HTERT RPE-1 (cell line): Measurements from ENCODE around the gene PHACTR1.

ENCODE experiments used
- in situ Hi-C: fragments of 300-500 bp; cut with MboI; formaldehyde crosslinking; loops from 4 replicates; pipeline ENCODE4 v1.14.3; 2020; ENCODE audit warnings: low sequenced_read_pairs

The PHACTR1 gene

DNA sequence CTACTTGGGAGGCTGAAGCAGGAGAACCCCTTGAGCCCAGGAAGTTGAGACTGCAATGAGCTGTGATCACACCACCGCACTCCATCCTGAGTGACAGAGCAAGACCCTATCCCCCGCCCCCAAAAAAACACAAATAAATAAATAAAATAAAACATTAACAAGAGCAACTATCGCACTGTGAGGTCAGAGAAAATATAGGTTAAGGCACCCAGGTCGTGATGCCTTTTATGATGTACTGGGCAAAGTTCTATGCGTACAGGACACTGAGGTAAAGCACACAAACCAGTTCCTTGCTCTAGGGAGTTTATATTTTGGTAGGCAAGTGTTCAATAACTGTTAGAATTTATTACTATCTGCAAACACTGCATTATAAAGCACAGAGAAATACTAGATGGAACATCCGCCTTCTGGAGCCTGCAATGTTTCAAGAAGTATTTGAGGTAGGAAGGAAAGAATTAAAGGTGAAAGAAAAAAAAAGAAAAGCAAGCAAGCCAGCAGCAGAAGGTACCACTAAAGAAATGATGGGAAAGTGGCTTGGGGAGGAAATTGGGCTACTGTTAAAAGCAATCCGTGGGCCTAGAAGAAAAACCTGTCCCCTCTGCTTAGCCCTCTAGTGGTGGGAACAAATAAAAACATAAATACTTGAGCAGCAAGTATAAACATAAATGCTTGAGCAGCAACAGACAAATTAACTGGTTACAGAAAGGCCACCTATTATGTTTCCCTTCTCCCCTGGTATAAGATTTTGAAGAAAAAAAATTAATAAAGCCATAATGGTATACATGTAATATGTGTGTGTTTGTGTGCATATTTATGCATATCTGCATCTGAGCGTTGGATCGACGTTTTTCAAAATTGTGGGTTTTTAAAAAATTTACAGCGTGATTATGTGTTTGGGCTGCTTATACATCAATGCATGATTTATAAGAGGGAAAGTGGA lies 128.0 kb downstream of the PHACTR1 start:
- in situ Hi-C loops = no loop called here

DNA sequence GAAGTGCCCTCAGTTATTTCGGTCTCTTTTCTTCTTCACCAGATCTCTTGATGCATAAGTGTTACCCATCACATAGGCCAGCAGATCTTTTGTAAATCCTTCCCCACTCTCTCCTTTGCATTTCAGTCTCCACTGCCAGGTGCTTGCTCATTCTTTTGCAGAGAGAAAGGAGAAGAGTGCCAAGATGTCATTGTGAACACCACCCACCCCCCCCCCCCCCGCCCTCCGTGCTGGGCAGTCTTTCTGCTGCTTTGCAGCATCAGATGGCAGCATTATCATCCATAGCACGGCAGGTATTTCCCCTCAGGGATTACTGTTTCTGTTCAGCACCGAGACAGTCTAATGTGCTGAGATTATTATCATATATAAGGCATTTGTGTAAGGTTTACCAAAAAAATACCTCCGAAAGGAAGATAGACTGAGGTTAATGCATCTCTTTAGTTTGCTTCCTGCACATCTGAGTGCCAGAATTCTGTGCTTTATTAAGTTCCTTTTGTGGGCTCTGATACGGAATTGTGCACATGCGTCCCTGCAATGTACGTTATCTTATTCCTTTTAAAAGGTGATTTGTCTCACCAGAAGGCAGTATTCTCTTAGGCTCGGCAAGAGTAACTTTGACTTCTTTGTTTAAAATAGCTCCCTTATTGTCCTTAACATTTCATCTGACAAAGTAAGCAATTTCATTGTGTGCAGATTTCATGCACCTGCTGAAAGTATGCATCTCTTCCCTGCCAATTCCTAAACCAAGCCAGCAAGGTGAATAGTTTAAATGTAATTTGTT lies 128.8 kb downstream of the PHACTR1 start:
- in situ Hi-C loops = no loop called here

DNA sequence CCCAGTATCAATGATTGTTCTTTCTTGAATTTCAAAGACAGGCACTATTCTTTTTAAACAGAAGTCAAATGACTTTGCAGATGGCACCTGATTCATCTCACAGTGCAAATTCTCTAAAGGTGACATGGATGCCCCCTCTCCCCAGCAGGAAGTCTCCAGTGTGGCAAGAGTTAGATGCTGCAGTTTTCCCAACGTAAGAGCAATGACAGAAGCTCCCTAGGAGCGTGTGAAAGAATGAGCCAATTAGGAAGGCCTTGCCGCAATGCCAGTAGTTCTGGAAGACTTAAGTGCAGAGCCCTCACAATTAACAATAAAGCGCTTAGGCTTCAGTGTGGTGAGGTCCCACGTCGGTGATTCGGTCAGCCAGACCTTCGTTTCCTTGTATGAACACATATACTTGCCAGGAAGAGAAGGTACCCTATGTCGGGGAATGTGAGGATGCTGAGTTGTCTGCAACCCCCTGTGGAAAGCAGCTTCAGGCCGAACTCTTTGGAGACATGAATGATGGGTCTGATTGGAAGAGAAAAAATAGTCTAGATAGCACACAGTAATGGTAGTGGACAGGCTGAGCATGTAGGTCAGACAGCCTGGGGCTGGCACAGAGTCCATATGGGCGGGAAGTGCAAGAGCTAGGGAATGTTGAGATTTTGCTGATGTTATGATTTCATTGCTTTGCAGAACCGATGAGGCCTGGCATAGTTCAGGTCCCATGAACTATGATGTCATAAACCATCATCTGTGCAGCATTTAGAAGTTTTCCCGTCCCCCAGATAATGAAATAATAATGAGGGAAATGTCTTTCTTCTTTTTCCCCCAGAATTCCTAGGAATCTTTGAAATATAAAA lies 132.6 kb downstream of the PHACTR1 start:
- in situ Hi-C loops = no loop called here

DNA sequence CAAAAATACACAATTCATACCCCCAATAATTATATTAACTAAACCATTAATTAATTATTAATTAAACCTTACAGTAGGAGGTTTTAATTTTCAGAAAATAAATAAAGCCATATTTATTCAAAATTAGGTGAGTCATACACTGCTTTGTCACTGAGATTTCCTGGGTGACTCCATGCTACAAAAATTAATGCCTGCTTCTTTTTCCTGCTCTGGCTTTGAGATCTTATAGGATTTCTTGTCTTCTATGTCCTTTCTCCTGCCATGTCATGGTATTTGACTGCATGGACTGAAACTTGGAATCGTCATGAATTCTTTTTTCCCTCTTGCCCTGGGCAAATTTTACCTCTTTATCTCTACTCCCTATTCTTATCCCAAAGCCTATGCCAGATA lies 133.2 kb downstream of the PHACTR1 start:
- in situ Hi-C loops = no loop called here

DNA sequence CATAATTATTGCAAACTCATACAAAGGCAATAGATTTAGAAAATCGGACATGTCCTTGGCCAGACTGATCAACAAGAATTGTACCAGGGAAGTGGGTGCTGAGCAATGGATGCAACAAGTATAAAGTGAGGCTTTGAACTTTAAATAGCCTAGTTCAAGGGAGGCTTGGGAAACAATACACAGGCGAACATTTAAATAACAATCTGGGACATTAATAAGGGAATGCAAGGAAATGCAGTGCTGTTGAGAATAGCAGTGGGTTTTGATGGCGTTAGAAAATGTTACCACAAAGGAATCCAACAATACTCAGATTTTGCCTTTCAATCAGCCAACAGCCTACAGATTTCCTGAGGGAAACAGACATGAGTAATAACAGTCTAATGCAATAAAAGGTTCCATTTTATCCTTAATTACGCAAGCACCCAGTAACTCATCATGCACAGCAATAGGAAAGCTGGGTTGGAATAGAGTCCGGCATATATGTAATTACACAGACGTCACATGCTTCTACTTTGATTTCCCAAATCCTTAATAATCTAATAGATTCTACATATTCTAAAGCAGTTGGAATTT lies 134.6 kb downstream of the PHACTR1 start:
- in situ Hi-C loops = no loop called here

DNA sequence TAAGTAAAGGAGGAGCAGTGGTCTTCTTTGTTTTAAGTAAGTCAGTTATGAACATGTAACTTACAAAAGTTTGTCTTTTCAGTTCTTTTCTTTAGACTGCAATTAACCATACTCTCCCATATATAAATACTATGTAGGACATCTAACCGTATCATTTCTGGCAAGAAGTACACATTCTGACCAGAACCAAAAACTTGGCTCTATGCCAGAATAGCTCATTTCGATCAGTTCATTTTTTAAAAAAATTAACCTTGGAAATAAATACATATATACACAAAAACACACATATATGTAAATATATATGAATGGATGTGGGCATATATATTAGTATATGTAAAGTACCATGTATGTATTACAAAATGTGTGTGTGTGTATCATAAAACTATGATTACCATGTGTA lies 145.0 kb downstream of the PHACTR1 start:
- in situ Hi-C loops = no loop called here

DNA sequence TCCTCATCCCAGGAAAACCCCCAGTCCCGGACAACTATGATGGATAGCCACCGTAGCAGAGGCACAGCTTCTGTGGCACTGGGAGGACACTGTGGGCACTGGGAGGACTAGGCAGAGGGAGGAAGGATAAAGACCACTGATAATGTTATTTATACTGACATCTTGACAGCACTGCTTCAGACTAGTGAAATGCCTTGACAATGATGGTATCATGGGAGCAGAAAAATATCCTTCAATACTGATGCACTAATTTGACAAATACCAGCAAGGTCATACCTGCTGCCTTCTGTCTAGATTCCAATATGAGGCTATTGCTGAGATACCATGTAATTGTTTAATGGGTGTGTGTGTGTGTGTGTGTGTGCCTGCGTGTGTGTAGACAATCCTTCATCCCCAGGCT lies 148.6 kb downstream of the PHACTR1 start:
- in situ Hi-C loops = no loop called here

DNA sequence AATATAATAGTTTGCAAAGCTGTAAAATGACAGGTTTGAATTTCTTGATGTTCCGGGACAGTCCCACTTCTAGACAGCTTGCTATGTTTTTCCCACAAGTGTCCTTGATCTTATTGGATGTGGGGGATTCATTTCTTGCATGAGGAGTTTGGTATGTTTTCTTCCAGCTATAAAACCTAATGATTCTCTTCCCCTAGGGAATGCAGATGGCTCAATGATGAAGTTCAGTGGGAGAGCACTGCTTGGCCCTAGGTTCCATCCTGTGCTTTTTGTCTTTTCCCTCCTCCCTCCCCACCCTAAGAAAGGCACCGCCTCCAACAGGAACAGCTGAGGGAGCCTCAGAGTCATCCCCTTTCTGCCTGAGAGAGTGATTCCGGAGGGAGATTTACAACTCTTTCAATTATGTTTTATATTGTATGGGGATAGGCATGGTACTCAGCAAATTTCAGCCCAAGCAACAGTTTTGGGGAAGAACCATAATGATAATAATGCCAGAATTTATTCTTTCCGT lies 149.2 kb downstream of the PHACTR1 start:
- in situ Hi-C loops = no loop called here

DNA sequence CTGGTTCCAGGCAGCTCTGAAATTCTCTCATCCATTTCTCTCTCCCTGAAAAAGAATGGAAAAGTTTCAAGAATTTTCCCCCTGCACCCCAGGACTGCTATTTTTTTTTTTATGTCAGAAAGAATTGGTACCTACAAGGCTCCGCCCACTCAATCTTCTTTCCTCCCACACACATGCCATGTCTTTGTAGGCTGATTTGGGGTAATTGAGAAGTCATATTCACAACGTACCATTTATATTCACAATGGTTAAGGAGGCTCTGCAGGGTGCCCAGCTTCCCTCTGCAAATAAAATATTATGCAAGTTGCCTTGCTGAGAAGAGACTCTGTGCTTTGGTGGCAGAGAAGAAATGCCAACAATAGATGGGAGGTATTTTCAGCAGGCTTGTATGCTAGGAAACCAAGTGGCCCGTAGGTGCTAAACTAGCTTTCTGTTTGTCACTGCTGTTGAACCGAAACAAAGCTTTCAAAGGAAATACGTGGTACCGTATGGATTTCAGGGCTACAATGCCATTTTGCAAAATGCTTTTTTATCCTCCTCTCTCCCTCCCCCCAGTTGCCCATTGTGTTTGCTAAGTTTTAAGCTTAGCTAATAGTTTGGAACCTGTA lies 150.0 kb downstream of the PHACTR1 start:
- in situ Hi-C loops = no loop called here

DNA sequence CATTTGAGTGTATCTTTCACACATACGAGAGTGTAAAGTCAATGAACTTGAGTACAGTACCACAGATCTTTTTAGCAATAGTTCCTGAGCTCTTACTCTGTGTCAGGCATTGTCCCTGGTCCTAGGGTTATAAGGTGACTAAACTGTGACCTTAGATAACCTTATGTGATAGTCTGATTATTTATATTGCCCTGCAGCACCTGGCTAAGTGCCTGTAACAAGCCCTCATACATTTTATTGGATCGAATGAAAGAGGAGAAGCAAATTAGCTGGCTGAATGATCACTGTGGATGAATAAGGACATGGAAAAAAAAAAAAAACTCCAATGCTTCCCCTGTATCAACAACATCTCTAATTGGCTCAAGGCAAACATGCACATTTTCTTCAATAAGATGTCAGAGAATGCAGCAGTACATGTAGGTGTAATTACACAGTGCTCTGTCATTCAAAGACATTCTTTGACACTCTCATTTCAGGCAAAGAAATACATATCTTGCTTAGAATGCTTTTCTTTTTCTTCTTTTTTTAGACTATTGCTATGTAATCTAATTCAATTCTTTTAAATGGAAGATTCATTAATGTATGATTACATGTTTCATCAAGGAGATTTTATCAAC lies 153.4 kb downstream of the PHACTR1 start:
- in situ Hi-C loops = no loop called here

DNA sequence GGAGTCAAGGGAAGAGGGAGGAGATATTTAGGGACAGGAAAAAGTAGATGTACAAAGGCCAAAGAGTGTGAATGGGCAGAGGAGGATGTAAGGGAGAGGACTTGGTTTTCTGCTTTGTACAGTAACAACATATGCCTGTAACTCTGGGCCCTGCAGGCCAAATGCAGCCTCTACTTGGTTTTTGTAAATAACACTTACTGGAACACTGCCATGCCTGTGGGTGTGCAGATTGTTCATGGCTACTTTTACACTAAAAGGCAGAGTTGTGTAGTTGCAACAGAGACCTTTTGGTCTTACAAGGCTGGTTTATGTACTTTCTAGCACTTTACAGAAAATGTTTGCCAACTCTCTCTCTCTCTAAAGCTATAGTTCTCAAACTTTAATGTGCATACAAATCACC lies 157.1 kb downstream of the PHACTR1 start:
- in situ Hi-C loops = no loop called here

DNA sequence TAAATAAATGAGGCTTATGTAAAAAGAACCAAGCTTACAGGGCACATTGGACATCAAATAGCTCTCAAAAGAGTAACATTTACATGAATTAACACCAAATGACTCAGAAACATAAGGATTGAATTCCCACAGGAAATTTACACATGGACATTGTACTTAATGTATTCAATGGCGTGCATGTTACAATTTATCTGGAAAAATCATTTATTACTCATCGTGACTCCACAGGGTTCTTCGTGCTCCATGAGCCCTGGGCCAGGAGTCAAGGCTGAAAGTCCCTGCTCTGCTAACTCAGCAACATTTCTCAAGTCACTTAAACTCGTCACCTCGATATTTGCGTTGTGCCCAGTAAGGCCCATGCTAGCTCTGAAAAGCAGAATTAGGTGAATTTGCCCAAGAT lies 158.5 kb downstream of the PHACTR1 start:
- in situ Hi-C loops = no loop called here

DNA sequence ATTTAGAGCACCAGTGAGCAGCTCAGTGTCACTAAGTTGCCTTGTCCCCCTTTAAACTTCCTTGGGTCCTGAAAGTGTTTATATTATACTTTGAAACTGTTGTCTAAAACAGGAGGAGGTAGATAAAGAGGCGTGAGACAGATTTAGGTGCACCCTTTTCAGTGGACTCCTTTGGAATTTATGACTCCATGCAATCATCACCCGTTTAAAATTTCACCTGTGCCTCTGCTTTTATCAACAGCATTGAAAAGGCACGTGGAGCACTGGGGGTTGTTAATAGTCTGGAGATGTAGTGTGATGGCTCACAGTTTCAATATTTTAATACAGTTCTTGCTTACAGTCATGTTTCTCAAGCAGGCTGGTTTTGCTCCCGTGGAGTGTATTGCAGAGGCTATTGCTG lies 162.2 kb downstream of the PHACTR1 start:
- in situ Hi-C loops = no loop called here

DNA sequence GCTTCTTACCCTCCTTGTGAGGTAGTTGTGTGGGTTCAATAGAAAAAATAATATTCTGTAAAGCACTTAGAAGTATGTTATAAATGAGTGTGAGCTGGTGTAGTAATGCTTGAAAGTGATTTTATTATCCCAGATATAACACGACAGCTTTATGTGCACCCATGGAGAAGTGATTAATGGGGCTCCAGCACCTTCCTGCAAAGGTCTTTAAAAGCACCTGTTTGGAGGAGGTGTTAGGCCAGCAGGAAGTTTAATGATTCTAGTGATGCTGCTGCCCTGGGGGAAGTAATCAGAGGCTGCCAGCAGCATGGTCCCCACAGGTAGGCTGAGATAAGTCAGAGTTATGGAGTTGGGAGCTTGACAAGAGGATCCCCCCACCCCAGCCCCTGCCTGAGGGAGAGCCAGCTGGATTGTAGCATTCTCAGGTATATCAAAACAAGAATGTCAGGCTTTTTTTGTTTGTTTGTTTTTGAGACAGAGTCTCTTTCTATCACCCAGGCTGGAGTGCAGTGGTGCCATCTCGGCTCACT lies 166.3 kb downstream of the PHACTR1 start:
- in situ Hi-C loops = no loop called here

DNA sequence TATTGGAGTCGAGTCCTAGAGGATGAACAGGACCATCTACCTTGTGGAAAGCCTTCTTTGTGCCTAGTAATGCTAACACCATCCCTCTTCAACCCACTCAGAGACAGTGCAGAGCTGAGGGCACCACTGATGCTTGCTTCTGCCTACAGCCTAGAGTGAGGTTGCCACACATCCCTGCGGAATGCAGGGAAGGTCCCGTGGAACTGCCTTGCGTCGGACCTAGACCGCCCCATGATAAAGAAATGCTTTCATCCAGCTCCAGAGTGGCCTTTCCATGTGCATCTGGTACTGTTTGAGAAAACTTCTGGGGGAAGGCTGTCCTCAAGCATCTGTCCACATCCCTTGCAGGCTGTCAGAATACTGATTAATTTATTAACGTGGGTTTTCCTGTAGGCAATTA lies 168.4 kb downstream of the PHACTR1 start:
- in situ Hi-C loops = no loop called here

DNA sequence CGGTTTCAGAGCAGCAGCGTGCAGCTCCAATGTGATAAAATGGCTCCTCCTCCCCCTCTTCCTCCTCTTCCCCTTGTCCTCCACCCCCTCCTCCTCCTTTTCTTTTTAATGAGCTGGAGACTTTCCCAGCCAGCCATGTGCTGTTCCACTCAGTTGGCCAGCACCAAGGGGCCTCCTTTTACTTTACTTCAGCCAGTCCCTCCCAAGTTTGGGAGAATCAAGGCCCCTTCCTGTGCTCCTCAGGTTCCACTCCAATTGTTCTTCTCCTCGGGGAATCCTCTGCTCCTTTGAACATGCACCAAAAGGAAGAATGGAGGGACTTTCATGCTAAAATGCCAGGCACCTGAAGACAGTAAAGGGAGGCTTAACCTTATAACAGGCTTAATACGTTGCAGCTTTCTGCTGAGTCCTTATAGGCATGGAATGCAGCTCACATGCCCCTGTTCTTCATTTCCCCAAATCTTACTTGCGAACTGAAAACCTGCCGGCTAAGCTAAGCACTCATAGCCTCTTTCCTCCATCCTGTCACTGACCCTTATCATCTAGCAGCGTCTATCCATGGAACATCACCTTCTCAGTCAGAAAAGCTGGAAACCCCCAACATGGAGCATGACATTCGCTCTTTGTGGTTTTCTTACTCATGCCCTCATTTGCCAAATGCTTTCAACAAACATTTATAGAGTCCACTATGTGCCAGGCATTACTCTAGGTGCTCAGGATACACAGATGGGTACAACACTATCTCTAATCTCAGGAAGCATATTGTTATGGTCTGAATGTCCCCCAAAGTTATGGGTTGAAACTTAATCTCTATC lies 170.6 kb downstream of the PHACTR1 start:
- in situ Hi-C loops = no loop called here

DNA sequence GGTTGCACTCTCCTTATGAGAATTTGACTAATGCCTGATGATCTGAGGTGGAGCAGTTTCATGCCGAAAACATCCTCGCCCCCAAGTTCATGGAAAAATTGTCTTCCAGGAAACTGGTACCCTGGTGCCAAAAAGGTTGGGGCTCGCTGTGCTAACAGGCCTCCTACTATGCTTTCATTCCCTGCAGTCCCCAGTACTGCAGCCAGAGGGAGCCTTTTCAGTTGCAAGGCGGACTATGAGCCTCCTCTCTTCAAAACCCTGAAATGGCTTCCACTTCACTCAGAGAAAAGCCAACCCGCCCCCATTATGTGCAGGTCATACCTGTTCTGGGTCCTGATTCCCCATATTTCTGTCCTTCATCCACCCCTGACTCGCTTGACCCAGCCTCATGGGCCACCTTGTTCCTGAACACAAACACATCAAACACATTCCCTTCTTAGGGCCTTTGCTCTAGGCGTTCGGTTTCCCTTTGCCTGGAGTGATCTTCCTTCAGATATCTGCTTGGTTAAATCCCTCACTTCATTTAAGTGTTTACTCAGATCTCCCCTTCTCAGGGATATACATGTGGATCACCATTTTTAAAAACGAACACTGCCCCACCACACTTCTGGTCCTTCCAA lies 173.7 kb downstream of the PHACTR1 start:
- in situ Hi-C loops = no loop called here

DNA sequence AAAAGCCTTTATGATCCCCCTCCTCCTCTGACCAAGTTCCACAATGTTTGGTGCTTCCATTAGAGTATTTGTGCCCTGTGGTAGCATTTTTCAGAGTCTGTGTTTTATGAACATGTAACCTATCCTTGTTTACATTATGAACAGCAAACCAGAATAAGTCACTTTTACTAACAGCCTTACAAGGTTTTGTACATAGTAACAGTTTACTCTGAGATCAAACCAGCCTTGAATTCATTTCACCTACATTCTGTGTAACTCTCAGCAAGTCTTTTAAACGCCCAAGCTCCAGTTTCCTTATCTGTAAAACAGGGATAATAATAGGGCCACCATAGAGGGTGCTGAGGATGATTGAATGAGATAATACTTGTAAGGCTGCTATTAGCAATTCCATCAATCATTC lies 175.0 kb downstream of the PHACTR1 start:
- in situ Hi-C loops = no loop called here
